ENCODE results near the gene H6PD.

H6PD gene

DNA sequence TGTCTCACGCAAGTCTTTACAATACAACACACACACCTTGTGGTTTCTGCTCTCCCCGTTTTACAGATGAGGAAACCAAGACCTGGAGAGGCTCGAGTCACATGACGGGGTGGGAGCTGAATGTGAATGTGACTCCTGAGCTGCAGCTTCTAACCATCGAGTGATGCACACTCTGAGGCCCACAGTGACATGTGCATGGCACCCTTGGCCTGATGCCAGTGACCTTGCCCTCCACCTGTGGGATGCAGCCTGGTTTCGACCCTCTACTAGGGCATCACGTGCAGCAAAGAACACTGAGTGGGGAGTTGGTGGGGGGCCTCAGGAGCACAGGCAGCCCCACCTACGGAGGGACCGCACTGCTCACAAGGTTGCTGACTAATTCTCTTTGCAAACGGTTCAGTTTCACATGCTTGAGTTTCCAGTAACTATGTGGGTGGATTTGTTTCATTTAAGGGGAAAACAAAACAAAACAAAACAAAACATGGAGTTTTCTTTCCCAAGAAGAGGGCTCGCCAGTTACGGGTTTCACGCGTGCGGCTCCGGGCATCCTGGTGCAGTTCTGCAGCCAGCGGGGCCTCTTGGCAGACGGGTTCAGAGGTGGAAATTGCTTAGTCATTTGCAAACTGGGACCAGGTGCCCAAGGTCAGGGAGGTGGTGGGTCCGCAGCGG is 81.0 kb downstream of the H6PD start:
- TF ChIP-seq, protein P1, sequence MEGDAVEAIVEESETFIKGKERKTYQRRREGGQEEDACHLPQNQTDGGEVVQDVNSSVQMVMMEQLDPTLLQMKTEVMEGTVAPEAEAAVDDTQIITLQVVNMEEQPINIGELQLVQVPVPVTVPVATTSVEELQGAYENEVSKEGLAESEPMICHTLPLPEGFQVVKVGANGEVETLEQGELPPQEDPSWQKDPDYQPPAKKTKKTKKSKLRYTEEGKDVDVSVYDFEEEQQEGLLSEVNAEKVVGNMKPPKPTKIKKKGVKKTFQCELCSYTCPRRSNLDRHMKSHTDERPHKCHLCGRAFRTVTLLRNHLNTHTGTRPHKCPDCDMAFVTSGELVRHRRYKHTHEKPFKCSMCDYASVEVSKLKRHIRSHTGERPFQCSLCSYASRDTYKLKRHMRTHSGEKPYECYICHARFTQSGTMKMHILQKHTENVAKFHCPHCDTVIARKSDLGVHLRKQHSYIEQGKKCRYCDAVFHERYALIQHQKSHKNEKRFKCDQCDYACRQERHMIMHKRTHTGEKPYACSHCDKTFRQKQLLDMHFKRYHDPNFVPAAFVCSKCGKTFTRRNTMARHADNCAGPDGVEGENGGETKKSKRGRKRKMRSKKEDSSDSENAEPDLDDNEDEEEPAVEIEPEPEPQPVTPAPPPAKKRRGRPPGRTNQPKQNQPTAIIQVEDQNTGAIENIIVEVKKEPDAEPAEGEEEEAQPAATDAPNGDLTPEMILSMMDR (IDR thresholded peaks at IDR 0.05; ENCODE audit: insufficient read depth, low read depth, low read length, missing control alignments) = no peak
- no peak overlapping the region for H3K4me3 ChIP-seq (ENCODE audit: low read length)
- peak; percentile 71 for DNase-seq (ENCODE audit: low read depth)

DNA sequence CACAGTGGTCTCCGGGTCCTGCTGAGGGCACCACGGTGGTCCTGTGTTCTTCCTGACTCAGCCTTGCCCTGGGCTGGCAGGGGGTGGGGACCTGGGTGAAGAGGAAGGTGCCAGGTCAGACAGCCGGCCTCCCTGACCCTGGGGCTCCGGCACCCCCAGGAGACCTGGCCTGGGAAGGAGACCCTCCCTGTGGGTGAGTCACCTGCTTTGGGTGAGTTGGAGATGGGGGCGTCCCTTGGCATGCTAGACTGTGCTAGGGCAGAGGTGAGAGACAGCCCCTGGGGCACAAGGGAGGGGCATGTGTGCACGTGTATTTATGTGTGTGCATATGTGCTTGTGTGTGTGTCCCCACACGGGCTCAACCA is 81.5 kb downstream of the H6PD start:
- TF ChIP-seq, protein P1 (IDR thresholded peaks at IDR 0.05; ENCODE audit: insufficient read depth, low read depth, low read length, missing control alignments) = no peak
- DNase-seq (ENCODE audit: low read depth) = peak; percentile 40
- H3K4me3 ChIP-seq (ENCODE audit: low read length) = no peak overlapping the region

DNA sequence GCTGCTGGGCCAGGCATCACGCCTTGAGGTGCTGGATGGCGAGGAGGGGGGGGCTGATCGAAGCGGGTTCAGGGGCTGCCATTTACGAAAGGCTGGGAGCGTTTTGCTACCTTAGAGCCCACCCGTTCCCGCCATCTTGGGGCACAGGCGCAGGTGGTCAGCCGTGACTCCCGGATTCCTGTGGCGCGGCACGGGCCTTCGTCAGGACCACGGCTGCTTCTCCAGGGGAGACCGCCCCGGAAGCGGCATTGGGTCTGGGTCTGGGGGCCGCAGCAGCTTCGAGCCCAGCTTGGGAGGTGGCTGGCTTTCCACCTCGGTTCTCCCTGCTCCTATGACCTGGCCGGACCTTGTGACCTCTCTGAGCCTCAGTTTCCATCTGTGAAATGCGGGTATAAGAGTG is 81.9 kb downstream of the H6PD start:
- DNase-seq (ENCODE audit: low read depth) = no peak
- TF ChIP-seq, protein P1 (IDR thresholded peaks at IDR 0.05; ENCODE audit: insufficient read depth, low read depth, low read length, missing control alignments) = no peak
- H3K4me3 ChIP-seq (ENCODE audit: low read length) = no peak overlapping the region

DNA sequence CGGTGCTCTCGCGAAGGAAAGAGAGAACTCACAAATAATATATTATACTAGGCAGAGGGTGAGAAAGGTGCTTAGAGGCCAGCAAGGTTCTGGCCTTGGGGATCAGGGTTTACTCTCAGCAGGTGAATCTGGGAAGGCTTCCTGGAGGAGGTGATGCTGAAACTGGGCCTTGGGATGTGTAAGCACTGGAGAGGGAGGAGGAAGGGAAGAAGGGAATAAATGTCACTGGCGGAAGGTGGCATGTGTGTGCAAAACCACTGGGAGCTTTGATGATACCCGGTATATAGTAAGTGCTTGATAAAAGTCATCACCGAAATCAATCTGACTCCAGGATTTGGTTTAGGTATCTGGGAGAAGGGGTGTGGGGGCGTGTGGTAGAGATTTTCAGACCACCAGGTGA is 82.5 kb downstream of the H6PD start:
- DNase-seq (ENCODE audit: low read depth) = no peak
- TF ChIP-seq, protein P1 (IDR thresholded peaks at IDR 0.05; ENCODE audit: insufficient read depth, low read depth, low read length, missing control alignments) = no peak
- H3K4me3 ChIP-seq (ENCODE audit: low read length) = no peak overlapping the region

GRCh38 chr1:9317591-9318417 is 83.2 kb downstream of the H6PD start:
- TF ChIP-seq, protein P1 (IDR thresholded peaks at IDR 0.05; ENCODE audit: insufficient read depth, low read depth, low read length, missing control alignments) = no peak
- peak; percentile 63 for DNase-seq (ENCODE audit: low read depth)
- no peak overlapping the region for H3K4me3 ChIP-seq (ENCODE audit: low read length)

GRCh38 chr1:9319208-9319788 is 84.7 kb downstream of the H6PD start:
- TF ChIP-seq, protein P1 (IDR thresholded peaks at IDR 0.05; ENCODE audit: insufficient read depth, low read depth, low read length, missing control alignments) = no peak
- no peak for DNase-seq (ENCODE audit: low read depth)
- H3K4me3 ChIP-seq (ENCODE audit: low read length) = no peak overlapping the region

Measured in epithelial cell of esophagus (primary cell).